ENCODE results near the gene SPON2. TPM values are rescaled to one million over a fixed set of nuclear protein-coding genes. Genes with fewer than 3 reads are reported as not detected.
A peak's percentile ranks its signal among the peaks of the same experiment; 100 is the strongest.

Gene SPON2
- total RNA-seq, 1 donor from 2014 or later: 0.26 TPM

GRCh38 chr4:1195109-1195671, 22.8 kb upstream of the SPON2 start:
- no peak for DNase-seq (ENCODE audit: low read depth in 2 of 2)

- peak; percentile 58 to 74 for DNase-seq (ENCODE audit: low read depth in 2 of 2)
Observed at GRCh38 chr4:1194010-1194900, 21.9 kb upstream of the SPON2 start.

GRCh38 chr4:1193206-1194009, 21.0 kb upstream of the SPON2 start:
- no peak for DNase-seq (ENCODE audit: low read depth in 2 of 2)

DNA sequence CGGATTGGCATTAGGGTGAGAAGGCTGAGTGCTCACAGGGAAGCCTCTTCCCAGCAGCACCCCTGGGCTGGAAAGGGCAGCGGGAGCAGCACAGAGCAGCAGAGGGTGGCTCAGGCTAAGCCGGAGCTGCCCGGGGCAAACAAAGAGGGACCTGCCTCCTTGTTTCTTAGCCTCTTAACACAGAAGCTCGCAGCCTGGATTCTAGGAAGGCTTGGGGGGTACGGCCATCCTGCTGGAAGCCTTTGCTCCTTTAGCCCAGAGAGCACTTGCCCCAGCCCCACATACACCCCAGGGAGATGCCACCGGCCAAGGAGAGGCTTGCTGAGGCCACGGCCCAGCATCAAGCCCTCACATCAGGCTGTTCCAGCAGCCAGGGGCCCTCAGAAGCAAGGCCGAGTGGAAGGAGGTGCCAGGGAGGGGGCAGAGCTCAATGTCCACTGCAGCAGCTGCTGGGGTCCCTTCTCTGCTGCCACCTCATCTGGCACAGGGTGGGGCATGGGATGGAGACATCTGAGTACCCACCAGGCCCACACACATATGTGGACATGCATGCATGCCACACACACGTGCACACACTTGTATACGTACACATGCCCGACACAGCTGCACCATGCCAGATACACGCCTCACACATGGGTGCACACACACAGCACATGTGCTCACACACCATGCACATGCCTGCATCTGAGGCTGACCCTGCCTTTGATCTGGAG, 20.3 kb upstream of the SPON2 start:
- no peak for DNase-seq (ENCODE audit: low read depth in 2 of 2)

GRCh38 chr4:1192091-1192492, 19.7 kb upstream of the SPON2 start:
- peak; percentile 57 to 94 for DNase-seq (ENCODE audit: low read depth in 2 of 2)

GRCh38 chr4:1191621-1192020, 19.2 kb upstream of the SPON2 start:
- no peak for DNase-seq (ENCODE audit: low read depth in 2 of 2)

- DNase-seq (ENCODE audit: low read depth in 2 of 2): no peak
Observed at GRCh38 chr4:1187182-1187581, 14.8 kb upstream of the SPON2 start.

GRCh38 chr4:1183985-1184773, 11.8 kb upstream of the SPON2 start:
- DNase-seq (ENCODE audit: low read depth in 2 of 2): no peak

GRCh38 chr4:1182313-1182712, 9.9 kb upstream of the SPON2 start:
- no peak for DNase-seq (ENCODE audit: low read depth in 2 of 2)

GRCh38 chr4:1180663-1181062, 8.3 kb upstream of the SPON2 start:
- no peak for DNase-seq (ENCODE audit: low read depth in 2 of 2)

GRCh38 chr4:1179976-1180375, 7.6 kb upstream of the SPON2 start:
- no peak for DNase-seq (ENCODE audit: low read depth in 2 of 2)

DNA sequence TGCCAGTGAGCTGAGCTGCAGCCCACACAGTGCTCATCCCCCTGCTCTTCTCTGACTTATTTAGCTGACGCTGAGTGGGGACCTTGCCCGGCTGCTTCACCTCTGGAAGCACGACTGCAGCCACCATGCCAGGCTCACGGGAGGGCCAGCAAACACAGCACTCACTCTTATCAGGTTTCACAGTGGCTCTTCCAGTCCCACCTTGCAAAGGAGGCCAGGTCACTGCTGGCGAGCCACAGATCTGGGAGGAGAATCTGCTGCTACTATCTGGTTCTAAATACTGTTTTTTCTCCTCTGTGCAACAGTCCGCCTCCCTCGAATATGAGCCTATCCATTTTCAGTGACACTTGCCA, 6.7 kb upstream of the SPON2 start:
- no peak for DNase-seq (ENCODE audit: low read depth in 2 of 2)

DNA sequence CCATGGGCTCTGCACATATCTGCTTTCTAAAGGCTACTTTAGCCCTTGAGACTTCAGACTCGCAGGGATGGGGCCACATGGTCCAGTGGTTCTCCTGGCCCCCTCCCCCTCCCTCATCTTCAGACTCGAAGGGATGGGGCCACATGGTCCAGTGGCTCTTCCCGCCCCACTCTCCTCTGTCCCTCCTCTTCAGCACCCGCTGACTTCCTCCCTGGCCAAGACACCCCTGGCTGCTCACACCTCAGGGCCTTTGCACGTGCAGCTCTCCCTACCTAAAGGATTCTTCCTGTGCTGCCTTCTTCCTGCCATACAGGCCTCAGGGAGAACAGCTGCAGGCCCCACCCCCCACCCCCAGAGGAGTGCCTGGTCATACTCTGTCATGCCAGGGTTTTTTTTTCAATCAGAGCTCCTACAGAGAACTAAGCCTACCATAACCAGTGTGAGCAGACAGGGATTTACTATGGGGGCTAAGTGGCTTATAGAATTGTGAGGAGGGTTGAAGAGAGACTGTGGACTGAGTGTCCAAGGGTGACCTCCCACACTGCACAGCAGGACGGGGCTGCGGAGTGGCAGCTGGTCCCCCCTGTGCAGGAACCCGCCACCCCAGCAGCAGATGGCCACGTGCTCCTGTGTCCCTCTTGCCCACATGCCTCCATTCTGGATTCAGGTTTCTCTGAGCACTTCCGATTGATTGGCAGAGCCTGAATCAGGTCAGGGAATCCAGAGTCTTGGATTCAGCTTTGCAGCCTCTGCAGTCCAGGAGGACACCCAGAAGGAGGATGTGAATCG, 6.1 kb upstream of the SPON2 start:
- DNase-seq (ENCODE audit: low read depth in 2 of 2): no peak

DNA sequence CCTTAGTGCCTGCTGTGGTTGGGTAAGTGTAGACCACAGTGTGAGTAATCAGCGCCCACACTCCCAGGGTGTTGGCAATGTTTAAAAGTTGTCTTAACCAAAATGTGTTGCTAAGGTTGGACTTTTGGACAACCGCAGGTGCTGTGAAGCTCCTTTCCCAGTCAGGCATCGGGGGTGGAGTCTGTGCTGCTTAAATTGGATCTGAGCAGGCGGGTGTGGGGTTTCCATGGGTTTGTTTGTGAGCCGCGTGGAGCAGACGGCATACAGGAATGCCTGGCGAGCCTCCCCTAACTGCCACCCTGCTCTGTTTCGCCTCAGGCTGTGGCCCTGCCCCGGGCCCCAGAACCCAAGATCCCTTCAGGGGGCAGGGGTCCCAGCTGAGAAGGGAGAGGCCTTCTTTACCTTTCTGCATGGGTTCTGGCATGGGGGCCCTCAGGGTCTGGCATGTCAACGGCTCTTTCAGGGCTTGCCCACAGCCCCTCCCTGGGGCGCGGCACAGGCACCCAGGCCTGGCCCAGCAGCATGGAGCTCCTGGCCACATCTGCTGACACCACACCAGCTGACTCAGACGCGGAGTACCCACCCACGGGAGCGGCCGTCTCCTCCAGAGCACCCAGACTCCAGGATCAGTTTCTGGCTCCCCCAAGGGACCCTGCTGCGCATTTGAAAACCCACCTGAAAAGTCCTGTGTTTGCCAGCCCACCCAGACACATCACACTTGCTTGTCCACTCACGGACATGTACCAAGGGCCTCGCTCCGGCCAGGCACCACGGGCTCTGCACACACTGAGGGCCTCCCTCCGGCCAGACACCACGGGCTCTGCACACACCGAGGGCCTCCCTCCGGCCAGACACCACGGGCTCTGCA, 5.1 kb upstream of the SPON2 start:
- DNase-seq (ENCODE audit: low read depth in 2 of 2): no peak

GRCh38 chr4:1176398-1177273, 4.3 kb upstream of the SPON2 start:
- no peak for DNase-seq (ENCODE audit: low read depth in 2 of 2)

DNA sequence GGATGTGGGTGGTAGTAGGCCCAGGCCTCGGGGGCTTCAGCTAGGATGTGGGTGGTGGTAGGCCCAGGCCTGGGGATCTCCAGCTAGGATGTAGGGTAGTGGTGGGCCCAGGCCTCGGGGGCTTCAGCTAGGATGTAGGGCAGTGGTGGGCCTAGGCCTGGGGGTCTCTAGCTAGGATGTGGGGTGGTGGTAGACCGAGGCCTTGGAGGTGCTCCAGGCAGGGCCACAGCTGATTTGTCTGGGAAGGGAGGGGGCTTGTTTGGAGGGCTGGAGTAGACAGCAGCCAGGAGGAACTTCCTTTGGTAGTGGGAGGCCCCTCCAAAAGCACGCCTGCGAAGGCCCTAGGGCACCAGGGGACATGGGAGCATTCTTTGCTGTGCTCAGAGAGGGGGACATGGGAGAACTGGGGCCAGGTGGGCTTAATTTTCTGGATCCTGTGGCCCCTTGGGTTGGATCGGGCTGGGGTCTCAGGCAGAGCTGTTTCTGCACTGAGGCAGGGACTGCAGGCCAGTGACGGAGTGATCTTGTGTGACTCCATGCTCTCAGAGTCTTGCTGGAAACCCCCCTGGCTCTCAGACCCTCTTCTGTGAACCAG, 3.3 kb upstream of the SPON2 start:
- no peak for DNase-seq (ENCODE audit: low read depth in 2 of 2)

DNA sequence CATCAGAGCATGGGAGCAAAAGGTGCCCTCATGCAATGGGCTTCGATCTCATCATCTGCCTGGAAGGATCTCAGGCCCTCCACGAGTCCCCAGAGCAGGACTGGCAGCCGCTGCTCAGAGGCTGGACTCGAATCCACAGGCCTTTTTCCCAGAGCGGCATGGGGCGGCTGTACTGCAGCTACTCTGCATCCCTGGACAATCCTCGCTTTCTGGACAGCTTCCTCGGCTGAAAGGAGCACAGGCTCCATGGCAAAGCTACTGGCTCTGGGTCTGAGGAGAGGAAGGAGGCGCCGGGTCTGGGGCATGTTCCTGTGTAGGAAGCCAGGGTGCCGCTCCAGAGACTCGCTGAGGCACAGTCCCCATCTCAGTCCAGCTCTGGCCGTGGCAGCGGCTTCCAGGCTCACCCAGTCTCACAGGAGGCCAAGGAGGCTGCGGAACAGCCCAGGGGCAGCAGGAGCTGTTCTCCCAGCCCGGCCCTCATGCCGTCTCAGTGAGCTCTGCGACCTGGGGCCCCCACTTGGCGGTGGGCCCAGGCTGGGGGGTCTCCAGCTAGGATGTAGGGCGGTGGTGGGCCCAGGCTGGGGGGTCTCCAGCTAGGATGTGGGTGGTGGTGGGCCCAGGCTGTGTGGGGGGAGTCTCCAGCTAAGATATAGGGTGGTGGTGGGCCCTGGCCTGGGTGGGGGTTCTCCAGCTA, 2.7 kb upstream of the SPON2 start:
- DNase-seq (ENCODE audit: low read depth in 2 of 2): no peak

Measured in dermis microvascular lymphatic vessel endothelial cell (primary cell).